ENCODE measurements around the gene OASL.

The OASL gene

GRCh38 chr12:120984351-120984898, 54.6 kb downstream of the OASL start:
- DNase-seq = no peak

GRCh38 chr12:120983759-120984158, 55.3 kb downstream of the OASL start:
- DNase-seq = no peak

- no peak for DNase-seq
These were observed 56.4 kb downstream of the OASL start for GRCh38 chr12:120982659-120983058.

- DNase-seq = no peak
These were observed 57.6 kb downstream of the OASL start for GRCh38 chr12:120981407-120981941.

GRCh38 chr12:120980800-120981368, 58.2 kb downstream of the OASL start:
- no peak for DNase-seq

GRCh38 chr12:120979862-120980696, 59.0 kb downstream of the OASL start:
- no peak for DNase-seq

- DNase-seq = no peak
These were observed 59.7 kb downstream of the OASL start for GRCh38 chr12:120979220-120979861.

- no peak for DNase-seq
These were observed 60.5 kb downstream of the OASL start, which contains the start of gene HNF1A for GRCh38 chr12:120978296-120979219. Gene HNF1A, plus strand, starts transcription at chr12:120978543. Its CDS starts 226 bp downstream, at chr12:120978769.

- DNase-seq = no peak
These were observed 61.3 kb downstream of the OASL start for GRCh38 chr12:120977531-120978295.

- DNase-seq = no peak
These were observed 66.0 kb downstream of the OASL start for GRCh38 chr12:120972870-120973543.

GRCh38 chr12:120971299-120972180, 67.5 kb downstream of the OASL start:
- DNase-seq = peak in 4 of 6 experiments; percentile 10 to 73 (median 56)

- no peak for DNase-seq
These were observed 68.7 kb downstream of the OASL start for GRCh38 chr12:120970310-120970709.

Data from stimulated activated naive CD4-positive, alpha-beta T cell (primary cell).